Erythroblast (primary cell): Measurements from ENCODE around the gene IP6K1.
"Not testable (repeated sequence)": the region's sequence is repeated elsewhere in the genome, so short reads cannot be mapped to it uniquely, and the experiment has no call there.

Experiments
- GATA1 ChIP-seq: IDR thresholded peaks from 2 replicates; pipeline ENCODE4 v1.6.1; 2011; ENCODE audit warnings: low read depth, mild to moderate bottlenecking, control low read depth, low read length, moderate library complexity
- POLR2A ChIP-seq: IDR thresholded peaks from 2 replicates; pipeline ENCODE4 v1.6.1; 2011; ENCODE audit warnings: mild to moderate bottlenecking, low read length

DNA sequence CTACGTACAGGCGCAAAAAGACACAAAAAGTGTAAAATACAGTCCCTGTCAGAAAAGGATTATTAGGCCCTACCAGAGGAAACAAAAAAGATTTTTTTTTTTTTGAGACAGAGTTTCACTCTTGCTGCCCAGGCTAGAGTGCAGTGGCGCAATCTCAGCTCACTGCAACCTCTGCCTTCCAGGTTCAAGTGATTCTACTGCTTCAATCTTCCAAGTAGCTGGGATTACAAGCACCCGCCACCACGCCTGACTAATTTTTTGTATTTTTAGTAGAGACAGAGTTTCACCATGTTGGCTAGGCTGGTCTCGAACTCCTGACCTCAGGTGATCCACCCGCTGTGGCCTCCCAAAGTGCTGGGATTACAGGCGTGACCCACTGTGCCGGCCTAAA lies 5.4 kb downstream of the IP6K1 start:
- not testable (repeated sequence) for TF ChIP-seq POLR2A, GATA1
